ENCODE data around the gene TUBGCP6. TPM values are rescaled to one million over a fixed set of nuclear protein-coding genes. Genes with fewer than 3 reads are reported as not detected.

Gene TUBGCP6
- total RNA-seq, 1 donor from 2014 or later, result 48.5 TPM

DNA sequence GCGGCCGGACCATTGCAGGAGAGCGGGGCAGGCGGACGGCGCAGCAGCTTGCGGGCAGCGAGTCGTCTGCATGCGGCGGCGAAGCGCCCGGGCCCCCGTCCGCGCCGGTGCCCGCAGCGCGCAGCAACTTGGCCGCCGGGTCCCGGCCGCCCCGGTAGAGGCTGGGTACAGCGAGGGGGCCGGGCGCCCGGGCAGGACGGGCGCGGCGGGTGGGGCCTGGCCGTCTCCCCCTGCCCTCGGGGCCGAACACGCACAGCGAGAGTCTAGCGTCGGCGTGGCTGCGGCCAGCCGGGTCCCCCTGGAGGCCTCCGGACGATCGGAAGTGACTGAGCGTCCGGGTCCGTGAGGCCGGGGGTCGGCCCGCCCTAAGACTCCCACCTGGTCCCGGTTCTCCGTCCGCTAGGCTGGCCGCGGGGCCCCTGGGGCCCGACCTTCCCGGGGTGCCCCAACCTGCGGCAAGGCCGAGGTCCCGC, 59.9 kb downstream of the TUBGCP6 start:
- peak overlapping the region; percentile 61 for H3K4me3 ChIP-seq
- TF ChIP-seq, protein P1, sequence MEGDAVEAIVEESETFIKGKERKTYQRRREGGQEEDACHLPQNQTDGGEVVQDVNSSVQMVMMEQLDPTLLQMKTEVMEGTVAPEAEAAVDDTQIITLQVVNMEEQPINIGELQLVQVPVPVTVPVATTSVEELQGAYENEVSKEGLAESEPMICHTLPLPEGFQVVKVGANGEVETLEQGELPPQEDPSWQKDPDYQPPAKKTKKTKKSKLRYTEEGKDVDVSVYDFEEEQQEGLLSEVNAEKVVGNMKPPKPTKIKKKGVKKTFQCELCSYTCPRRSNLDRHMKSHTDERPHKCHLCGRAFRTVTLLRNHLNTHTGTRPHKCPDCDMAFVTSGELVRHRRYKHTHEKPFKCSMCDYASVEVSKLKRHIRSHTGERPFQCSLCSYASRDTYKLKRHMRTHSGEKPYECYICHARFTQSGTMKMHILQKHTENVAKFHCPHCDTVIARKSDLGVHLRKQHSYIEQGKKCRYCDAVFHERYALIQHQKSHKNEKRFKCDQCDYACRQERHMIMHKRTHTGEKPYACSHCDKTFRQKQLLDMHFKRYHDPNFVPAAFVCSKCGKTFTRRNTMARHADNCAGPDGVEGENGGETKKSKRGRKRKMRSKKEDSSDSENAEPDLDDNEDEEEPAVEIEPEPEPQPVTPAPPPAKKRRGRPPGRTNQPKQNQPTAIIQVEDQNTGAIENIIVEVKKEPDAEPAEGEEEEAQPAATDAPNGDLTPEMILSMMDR (IDR thresholded peaks at IDR 0.05), result no peak
- H3K4me1 ChIP-seq, result peaks cover 49% of the 10 kb centered on the region
- H3K36me3 ChIP-seq, result no peaks in the 10 kb centered on the region
- DNase-seq (no peak), ATAC-seq (peak in 1 of 2 donors; percentile 0)
- no peaks in the 10 kb centered on the region for H3K27me3 ChIP-seq (ENCODE audit: low read depth)
- H3K9me3 ChIP-seq, result no peaks in the 10 kb centered on the region
- intact Hi-C loops (cut with DNase I), result no loop called here
- H3K27ac ChIP-seq, result peak overlapping the region; percentile 66

DNA sequence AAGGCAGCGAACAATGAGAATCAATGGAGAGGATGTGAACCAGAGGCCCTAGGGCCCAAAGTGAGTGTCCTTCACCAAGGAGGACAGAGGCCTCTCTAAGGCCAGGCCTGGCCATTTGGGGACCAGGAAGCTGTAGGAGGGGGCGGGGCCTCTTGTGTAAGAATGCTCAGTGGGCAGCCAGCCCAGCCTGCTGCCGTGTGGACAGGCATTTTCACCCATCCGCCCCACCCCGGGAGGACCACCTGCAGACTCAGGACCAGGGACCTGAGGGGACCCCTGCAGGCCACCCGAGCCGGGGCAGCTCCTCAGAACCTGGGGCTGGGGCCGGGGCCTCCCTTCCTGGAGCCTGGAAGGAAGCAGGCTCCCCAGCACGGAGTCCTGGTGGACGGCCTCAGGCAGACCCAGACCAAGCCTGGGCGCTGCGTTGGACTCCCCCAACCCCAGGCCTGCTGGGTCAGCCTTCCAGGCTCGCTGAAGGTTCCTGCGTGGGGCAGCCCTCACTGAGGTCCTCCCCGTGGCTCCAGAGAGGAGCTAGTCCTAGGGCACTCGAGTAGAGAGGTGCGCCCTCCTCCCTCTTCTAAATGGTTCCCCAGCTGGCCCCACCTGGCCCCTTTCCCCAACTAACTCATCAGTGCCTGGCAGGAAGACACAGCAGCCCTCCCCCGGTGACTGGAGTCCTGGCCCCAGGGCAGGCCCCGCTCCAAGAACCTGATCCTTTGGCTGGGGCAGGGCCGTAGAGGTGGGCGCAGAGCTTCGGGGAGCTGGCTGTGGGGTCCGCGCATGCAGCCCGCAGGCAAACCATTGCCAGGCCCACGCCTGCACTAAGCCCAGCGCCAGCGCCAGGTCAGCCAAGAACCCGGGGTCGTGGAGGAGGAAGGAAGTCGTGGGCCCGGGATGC, 60.6 kb downstream of the TUBGCP6 start:
- intact Hi-C loops (cut with DNase I), result no loop called here
- H3K27ac ChIP-seq, result peak overlapping the region; percentile 66
- H3K36me3 ChIP-seq, result no peaks in the 10 kb centered on the region
- H3K4me3 ChIP-seq, result peak overlapping the region; percentile 61
- no peaks in the 10 kb centered on the region for H3K9me3 ChIP-seq
- ATAC-seq (peak; percentile 53 to 68), DNase-seq (peak; percentile 91)
- peaks cover 3% of the 10 kb centered on the region for H3K27me3 ChIP-seq (ENCODE audit: low read depth)
- peaks cover 42% of the 10 kb centered on the region for H3K4me1 ChIP-seq
- TF ChIP-seq, protein P1 (IDR thresholded peaks at IDR 0.05), result no peak

DNA sequence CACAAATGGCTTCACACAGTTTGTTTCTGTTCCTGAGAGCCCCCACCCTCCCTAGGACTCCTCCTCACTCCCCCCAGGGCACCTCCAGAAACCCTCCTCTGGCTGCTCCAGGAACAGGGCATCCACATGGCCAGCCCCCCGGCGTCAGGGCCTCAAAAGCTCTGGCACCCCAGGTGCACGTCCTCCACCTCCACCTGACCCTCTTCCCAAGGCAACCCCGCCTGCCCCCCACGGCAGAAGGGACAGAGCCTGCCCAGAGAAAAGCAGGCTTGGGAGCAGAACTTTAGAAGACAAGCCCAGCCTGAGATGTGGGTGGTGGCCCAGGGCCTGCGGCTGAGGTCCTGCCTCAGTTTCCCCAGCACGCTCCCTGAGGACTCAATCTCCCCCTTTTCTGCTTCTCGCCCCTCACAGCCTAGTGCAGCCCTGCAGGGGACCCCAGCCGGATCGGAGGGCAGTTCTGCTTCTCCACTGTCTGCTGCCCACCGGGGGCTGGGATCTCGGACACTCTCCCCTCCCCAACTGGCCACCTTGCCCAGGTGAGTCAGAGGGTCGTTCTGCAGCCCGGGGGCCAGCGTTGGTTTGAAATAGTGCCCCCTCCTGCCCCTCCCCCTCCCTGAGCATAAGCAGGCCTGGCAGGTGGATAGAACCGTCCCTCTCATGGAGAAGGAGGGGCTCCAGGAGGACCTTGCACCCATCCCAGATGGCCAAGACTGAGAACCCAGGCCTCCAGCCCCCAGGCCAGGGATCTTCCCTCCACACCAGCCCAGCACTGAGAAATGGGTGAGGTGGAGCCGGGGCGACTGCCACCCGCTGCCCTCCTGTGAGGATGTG, 61.5 kb downstream of the TUBGCP6 start:
- Histone ChIP-seq H3K36me3 (no peaks in the 10 kb centered on the region), H3K4me1 (peaks cover 34% of the 10 kb centered on the region), H3K9me3 (no peaks in the 10 kb centered on the region), H3K27me3 (ENCODE audit: low read depth) (peaks cover 12% of the 10 kb centered on the region), H3K4me3 (no peak overlapping the region), H3K27ac (peak overlapping the region; percentile 66)
- intact Hi-C loops (cut with DNase I), result no loop called here
- ATAC-seq (no peak), DNase-seq (no peak)
- TF ChIP-seq, protein P1 (IDR thresholded peaks at IDR 0.05), result no peak

DNA sequence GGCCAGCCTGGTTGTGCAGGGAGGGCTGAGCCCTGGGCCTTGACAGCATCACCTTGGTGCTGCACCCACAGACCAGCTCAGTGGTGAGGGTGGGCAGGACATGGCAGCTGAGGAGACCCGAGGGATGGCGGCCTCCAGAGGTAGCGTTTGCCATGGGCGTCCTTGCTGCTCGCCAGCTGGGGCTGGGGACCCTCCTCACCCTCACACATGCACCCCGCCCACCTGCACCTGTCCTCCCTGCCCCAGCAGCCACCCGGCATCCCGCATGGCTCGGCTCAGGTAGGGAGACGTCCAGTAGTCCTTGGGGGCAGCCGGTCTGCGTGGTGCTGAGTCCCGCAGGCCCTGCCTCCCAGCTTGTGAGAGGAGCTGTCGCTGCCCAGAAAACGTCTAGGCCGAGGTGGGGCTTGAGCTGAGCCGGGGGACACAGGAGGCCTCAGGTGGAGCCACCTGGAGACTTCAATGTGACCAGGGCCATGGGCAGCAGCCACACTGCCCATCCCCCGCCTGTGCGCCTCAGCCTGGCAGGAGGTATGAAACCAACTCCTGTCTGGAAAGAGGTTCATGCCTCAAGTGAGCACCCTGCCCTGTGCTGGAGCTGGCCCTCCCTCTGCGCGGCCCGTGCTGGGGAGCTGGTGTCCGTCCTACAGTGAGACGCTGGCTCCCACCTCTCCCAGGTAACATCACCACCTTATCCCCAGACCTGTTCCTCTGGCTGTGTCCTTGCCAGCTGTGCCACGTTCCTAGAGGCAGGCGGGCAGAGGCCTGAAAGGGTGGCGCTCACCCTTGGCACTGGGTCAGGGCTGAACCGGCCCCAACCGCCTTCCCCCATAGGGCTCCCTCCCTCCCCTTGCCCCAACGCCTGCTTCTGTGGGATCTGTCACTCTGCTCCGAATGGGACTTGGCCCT, 62.4 kb downstream of the TUBGCP6 start:
- Histone ChIP-seq H3K27me3 (ENCODE audit: low read depth) (peaks cover 19% of the 10 kb centered on the region), H3K9me3 (no peaks in the 10 kb centered on the region), H3K27ac (no peak overlapping the region), H3K4me1 (peaks cover 32% of the 10 kb centered on the region), H3K4me3 (no peak overlapping the region), H3K36me3 (no peaks in the 10 kb centered on the region)
- DNase-seq (peak; percentile 65), ATAC-seq (peak in 1 of 2 donors; percentile 6)
- TF ChIP-seq, protein P1 (IDR thresholded peaks at IDR 0.05), result no peak
- intact Hi-C loops (cut with DNase I), result no loop called here
